Astrocyte of the cerebellum (primary cell): ENCODE data around the gene SCO2.

Experiments used
- DNase-seq: peaks from one replicate; pipeline ENCODE4 v3.0.0-alpha.2; 2011; ENCODE audit warnings: low read depth
- H3K4me3 ChIP-seq: 2 replicates; pipeline ENCODE4 v1.5.1; 2011; ENCODE audit warnings: mild to moderate bottlenecking, low read depth, low read length, moderate library complexity
- CTCF ChIP-seq: IDR thresholded peaks from 2 replicates; pipeline ENCODE4 v1.5.1; 2012; ENCODE audit warnings: low read length, low read depth, moderate library complexity, mild to moderate bottlenecking; ENCODE audit errors: missing control alignments
- in situ Hi-C: cut with HindIII; loops from 2 replicates; pipeline ENCODE4 v1.10.0; 2017; ENCODE audit warnings: low sequenced_read_pairs

The SCO2 gene

GRCh38 chr22:50476868-50477267 is 48.5 kb downstream of the SCO2 start:
- H3K4me3 ChIP-seq = no peak overlapping the region
- TF ChIP-seq CTCF = no peak
- no peak for DNase-seq
- in situ Hi-C loops = no loop called here

- no peak for DNase-seq
- TF ChIP-seq CTCF = no peak
- no peak overlapping the region for H3K4me3 ChIP-seq
- in situ Hi-C loops = no loop called here
Measured at GRCh38 chr22:50475652-50476002, 49.8 kb downstream of the SCO2 start.

- no peak for TF ChIP-seq CTCF
- in situ Hi-C loops = no loop called here
- peak within 1 kb of the TSS; percentile 60 for H3K4me3 ChIP-seq
Measured at GRCh38 chr22:50474710-50475651, 50.4 kb downstream of the SCO2 start, which contains the start of gene SBF1. SBF1 (minus strand) TSS chr22:50475035; CDS start chr22:50474840, 195 bp downstream.

GRCh38 chr22:50473855-50474671 is 51.3 kb downstream of the SCO2 start:
- H3K4me3 ChIP-seq = peak overlapping the region; percentile 60
- in situ Hi-C loops = no loop called here
- TF ChIP-seq CTCF = no peak
- DNase-seq = peak; percentile 8

More at GRCh38 chr22:50474710-50475651, 50.4 kb downstream of the SCO2 start, which contains the start of gene SBF1:
- DNase-seq = peak; percentile 69
